ENCODE data around the gene JUNB.
A peak's percentile ranks its signal among the peaks of the same experiment; 100 is the strongest.

Gene JUNB

GRCh38 chr19:12774588-12775555, 16.4 kb upstream of the JUNB start, which contains the start of gene HOOK2:
Gene HOOK2 (minus strand): TSS chr19:12775552. CDS start chr19:12775449, 103 bp downstream.
- peak; percentile 74 for DNase-seq

GRCh38 chr19:12777217-12778016, 13.9 kb upstream of the JUNB start:
- peak; percentile 70 for DNase-seq

- peak; percentile 82 for DNase-seq
These were observed 13.0 kb upstream of the JUNB start for GRCh38 chr19:12778017-12778904.

GRCh38 chr19:12778905-12779161, 12.5 kb upstream of the JUNB start:
- DNase-seq = no peak

GRCh38 chr19:12779162-12779993, 11.9 kb upstream of the JUNB start:
- no peak for DNase-seq

- no peak for DNase-seq
These were observed 9.2 kb upstream of the JUNB start for GRCh38 chr19:12782174-12782423.

- DNase-seq = peak; percentile 90
These were observed 8.6 kb upstream of the JUNB start for GRCh38 chr19:12782424-12783290.

GRCh38 chr19:12783291-12783848, 7.9 kb upstream of the JUNB start:
- DNase-seq = no peak

GRCh38 chr19:12783849-12784393, 7.4 kb upstream of the JUNB start:
- DNase-seq = no peak

- DNase-seq = no peak
These were observed 6.9 kb upstream of the JUNB start for GRCh38 chr19:12784394-12784870.

- no peak for DNase-seq
These were observed 6.3 kb upstream of the JUNB start for GRCh38 chr19:12784871-12785430.

- DNase-seq = no peak
These were observed 5.8 kb upstream of the JUNB start for GRCh38 chr19:12785431-12786031.

- DNase-seq = no peak
These were observed 5.0 kb upstream of the JUNB start for GRCh38 chr19:12786141-12786870.

GRCh38 chr19:12786952-12787351, 4.3 kb upstream of the JUNB start:
- DNase-seq = no peak

GRCh38 chr19:12787458-12787857, 3.8 kb upstream of the JUNB start:
- DNase-seq = no peak

- no peak for DNase-seq
These were observed 3.1 kb upstream of the JUNB start for GRCh38 chr19:12788042-12788681.

GRCh38 chr19:12788682-12789097, 2.6 kb upstream of the JUNB start:
- DNase-seq = peak; percentile 64
